Natural killer cell (primary cell): ENCODE data around the gene NOSIP. TPM values are rescaled to one million over a fixed set of nuclear protein-coding genes. Genes with fewer than 3 reads are reported as not detected.

Source experiments
- ATAC-seq, 3 donors: fragments of 150-1000 bp in 2 of 3; fragments of 200-7000 bp in 1 of 3; cut with Tn5 transposase; 1 replicate in 1 of 3; 2 replicates in 2 of 3; pipeline ENCODE4 v1.10.0; 2021; ENCODE audit warnings: mild to moderate bottlenecking in 2 of 3, moderate library complexity in 2 of 3
- DNase-seq, 2 donors: peaks; one replicate each; pipeline versions ENCODE4 v3.0.0 to v3.0.0-alpha.2; 2013 to 2021; ENCODE audit warnings: mixed read lengths in 1 of 2
- H3K27ac ChIP-seq: one replicate; pipeline ENCODE4 v1.5.1; 2013; ENCODE audit warnings: mild to moderate bottlenecking, low read length
- H3K27me3 ChIP-seq: one replicate; pipeline ENCODE4 v1.6.1; 2013; ENCODE audit warnings: low read length; ENCODE audit not compliant: control insufficient read depth, insufficient read depth
- H3K36me3 ChIP-seq: one replicate; pipeline ENCODE4 v1.6.1; 2013; ENCODE audit warnings: low read length; ENCODE audit not compliant: control insufficient read depth, insufficient read depth
- H3K4me1 ChIP-seq: one replicate; pipeline ENCODE4 v1.6.1; 2013; ENCODE audit warnings: low read length; ENCODE audit not compliant: control insufficient read depth, insufficient read depth
- H3K4me3 ChIP-seq: one replicate; pipeline ENCODE4 v1.5.1; 2013; ENCODE audit warnings: low read length
- H3K9me3 ChIP-seq: one replicate; pipeline ENCODE4 v1.6.1; 2013; ENCODE audit warnings: low read length; ENCODE audit not compliant: control insufficient read depth, insufficient read depth
- H3K27ac Mint-ChIP-seq, 2 donors: one replicate each; pipeline ENCODE4 v1.8.0; 2022; ENCODE audit warnings: mild to moderate bottlenecking in 2 of 2, mixed read lengths in 2 of 2, moderate library complexity in 1 of 2
- H3K27me3 Mint-ChIP-seq, 2 donors: one replicate each; pipeline ENCODE4 v1.8.0; 2022; ENCODE audit warnings: low read depth in 2 of 2, mixed read lengths in 2 of 2
- H3K36me3 Mint-ChIP-seq: one replicate; pipeline ENCODE4 v1.8.0; 2022; ENCODE audit warnings: mixed read lengths
- H3K4me1 Mint-ChIP-seq, 2 donors: one replicate each; pipeline ENCODE4 v1.8.0; 2022; ENCODE audit warnings: mixed read lengths in 2 of 2
- H3K4me3 Mint-ChIP-seq: one replicate; pipeline ENCODE4 v1.8.0; 2022; ENCODE audit warnings: mild to moderate bottlenecking, moderate library complexity, mixed read lengths
- H3K9me3 Mint-ChIP-seq, 2 donors: one replicate each; pipeline ENCODE4 v1.8.0; 2022; ENCODE audit warnings: mixed read lengths in 2 of 2
- WGBS: methylation state at CpG from one replicate; pipeline ENCODE4 v1.1.7; 2013; ENCODE audit warnings: missing lambda C conversion rate; ENCODE audit not compliant: insufficient coverage; 5-methylcytosine and 5-hydroxymethylcytosine counted together
- intact Hi-C: fragments of 100-400 bp; cut with micrococcal nuclease; formaldehyde crosslinking; loops from one replicate; pipeline ENCODE4 v1.14.2; 2022
- total RNA-seq, 4 donors: library from RNA; stranded (reverse); fragments of 120-200 nt in 1 of 4; gene quantifications; one replicate each; pipeline versions ENCODE4 v1.2.3 to v1.2.4, GENCODE V29; 2013 to 2022
- TF ChIP-seq, protein P1 (sequence below): fragments of 200-600 bp; IDR thresholded peaks from one replicate; pipeline ENCODE4 v1.8.0; 2022; ENCODE audit warnings: antibody characterized with exemption

The NOSIP gene
- total RNA-seq, 3 donors from 2014 or later (not counting 1 experiment from before 2014, with no cell fraction given) = 46.7 to 63.6 (median 59.8) TPM

DNA sequence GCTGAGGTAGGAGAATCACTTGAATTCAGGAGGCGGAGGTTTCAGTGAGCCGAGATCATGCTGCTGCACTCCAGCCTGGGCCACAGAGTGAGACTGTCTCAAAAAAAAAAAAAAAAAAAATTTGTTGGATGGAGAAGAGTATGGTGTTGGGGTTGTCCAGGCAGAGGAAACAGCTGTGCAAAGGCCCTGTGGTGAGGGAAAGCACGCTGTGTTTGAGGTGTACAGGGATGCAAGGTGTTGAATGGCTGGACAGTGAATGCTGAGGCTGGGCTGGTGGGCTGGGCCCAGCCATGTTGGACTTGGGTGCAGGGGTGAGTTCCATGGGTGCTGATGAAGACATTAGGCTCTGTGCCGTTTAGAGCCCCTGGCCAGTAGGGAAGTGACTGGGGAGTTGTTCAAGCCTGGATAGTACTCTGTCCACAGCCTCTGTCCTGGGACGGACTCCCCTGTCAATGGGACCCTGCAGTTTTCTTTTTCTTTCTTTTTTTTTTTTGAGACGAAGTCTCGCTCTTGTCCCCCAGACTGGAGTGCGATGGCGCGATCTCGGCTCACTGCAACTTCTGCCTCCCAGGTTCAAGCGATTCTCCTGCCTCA, 29.2 kb upstream of the NOSIP start:
- H3K4me1 ChIP-seq = peaks cover 22% of the 10 kb centered on the region
- Mint-ChIP-seq H3K27me3 (no peaks in the 10 kb centered on the region), H3K4me3 (no peak overlapping the region), H3K4me1 (peaks cover 13 to 21% of the 10 kb centered on the region in 2 donors), H3K36me3 (no peaks in the 10 kb centered on the region), H3K9me3 (no peaks in the 10 kb centered on the region), H3K27ac (no peak overlapping the region)
- no peaks in the 10 kb centered on the region for H3K9me3 ChIP-seq
- 94% methylated on average over 11 of the region's 12 CpGs for WGBS
- ATAC-seq (no peak), DNase-seq (no peak)
- intact Hi-C loops = no loop called here
- H3K27me3 ChIP-seq = no peaks in the 10 kb centered on the region
- TF ChIP-seq, protein P1, sequence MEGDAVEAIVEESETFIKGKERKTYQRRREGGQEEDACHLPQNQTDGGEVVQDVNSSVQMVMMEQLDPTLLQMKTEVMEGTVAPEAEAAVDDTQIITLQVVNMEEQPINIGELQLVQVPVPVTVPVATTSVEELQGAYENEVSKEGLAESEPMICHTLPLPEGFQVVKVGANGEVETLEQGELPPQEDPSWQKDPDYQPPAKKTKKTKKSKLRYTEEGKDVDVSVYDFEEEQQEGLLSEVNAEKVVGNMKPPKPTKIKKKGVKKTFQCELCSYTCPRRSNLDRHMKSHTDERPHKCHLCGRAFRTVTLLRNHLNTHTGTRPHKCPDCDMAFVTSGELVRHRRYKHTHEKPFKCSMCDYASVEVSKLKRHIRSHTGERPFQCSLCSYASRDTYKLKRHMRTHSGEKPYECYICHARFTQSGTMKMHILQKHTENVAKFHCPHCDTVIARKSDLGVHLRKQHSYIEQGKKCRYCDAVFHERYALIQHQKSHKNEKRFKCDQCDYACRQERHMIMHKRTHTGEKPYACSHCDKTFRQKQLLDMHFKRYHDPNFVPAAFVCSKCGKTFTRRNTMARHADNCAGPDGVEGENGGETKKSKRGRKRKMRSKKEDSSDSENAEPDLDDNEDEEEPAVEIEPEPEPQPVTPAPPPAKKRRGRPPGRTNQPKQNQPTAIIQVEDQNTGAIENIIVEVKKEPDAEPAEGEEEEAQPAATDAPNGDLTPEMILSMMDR = no peak
- H3K27ac ChIP-seq = no peak overlapping the region
- no peak overlapping the region for H3K4me3 ChIP-seq
- peaks cover 36% of the 10 kb centered on the region for H3K36me3 ChIP-seq

DNA sequence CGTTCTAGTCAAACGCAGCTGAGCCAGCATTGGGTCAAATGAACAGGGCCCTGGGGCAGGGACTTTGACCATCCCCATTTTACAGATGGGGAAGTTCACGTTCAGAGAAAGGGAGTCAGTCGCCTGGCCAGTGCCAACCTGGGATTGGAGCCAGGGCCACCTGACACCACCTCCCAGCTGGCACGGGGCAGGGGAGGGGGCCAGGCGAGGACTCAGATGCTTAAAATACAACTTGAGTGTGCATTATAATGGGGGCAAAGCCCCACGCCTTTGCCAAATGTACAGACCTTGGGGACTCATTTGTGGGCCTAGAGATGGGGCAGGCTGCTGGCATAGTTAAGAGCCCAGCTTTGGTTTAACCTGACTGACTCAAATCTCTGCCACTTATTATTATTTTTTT, 25.2 kb upstream of the NOSIP start:
- H3K4me3 ChIP-seq = no peak overlapping the region
- no peak for DNase-seq
- ATAC-seq = no peak
- no peaks in the 10 kb centered on the region for H3K27me3 ChIP-seq
- H3K36me3 ChIP-seq = peaks cover 44% of the 10 kb centered on the region
- H3K27me3 Mint-ChIP-seq = no peaks in the 10 kb centered on the region
- no peaks in the 10 kb centered on the region for H3K9me3 ChIP-seq
- TF ChIP-seq, protein P1 = no peak
- no peaks in the 10 kb centered on the region for H3K9me3 Mint-ChIP-seq
- no peaks in the 10 kb centered on the region for H3K36me3 Mint-ChIP-seq
- H3K27ac Mint-ChIP-seq = no peak overlapping the region
- intact Hi-C loops = no loop called here
- no peak overlapping the region for H3K4me3 Mint-ChIP-seq
- 90% methylated on average over 7 of the region's 7 CpGs for WGBS
- peaks cover 0 to 7% of the 10 kb centered on the region in 2 donors for H3K4me1 Mint-ChIP-seq
- H3K4me1 ChIP-seq = no peaks in the 10 kb centered on the region
- no peak overlapping the region for H3K27ac ChIP-seq

DNA sequence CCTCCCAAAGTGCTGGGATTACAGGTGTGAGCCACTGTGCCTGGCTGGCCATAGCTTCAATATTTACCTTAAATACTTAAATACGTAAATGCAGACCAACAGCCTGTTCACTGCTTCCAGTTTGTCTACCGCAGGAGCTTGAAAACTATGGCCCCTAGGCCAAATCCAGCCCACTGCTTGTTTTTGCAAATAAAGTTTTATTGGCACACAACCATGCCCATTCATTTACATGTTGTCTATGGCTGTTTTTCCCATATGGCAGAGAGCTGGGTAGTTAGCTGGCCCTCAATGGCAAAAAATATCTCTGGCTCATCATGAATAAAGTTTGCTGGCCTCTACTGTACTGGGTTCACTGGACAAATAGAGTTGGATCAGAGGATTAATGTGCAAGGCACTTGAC, 22.4 kb upstream of the NOSIP start:
- Mint-ChIP-seq H3K27me3 (no peaks in the 10 kb centered on the region), H3K36me3 (no peaks in the 10 kb centered on the region), H3K4me1 (peaks cover 5 to 13% of the 10 kb centered on the region in 2 donors), H3K27ac (no peak overlapping the region), H3K4me3 (no peak overlapping the region), H3K9me3 (no peaks in the 10 kb centered on the region)
- intact Hi-C loops = no loop called here
- no peaks in the 10 kb centered on the region for H3K27me3 ChIP-seq
- ATAC-seq (no peak), DNase-seq (no peak)
- peaks cover 45% of the 10 kb centered on the region for H3K36me3 ChIP-seq
- WGBS = 95% methylated on average over 2 of the region's 2 CpGs
- no peaks in the 10 kb centered on the region for H3K4me1 ChIP-seq
- no peak overlapping the region for H3K27ac ChIP-seq
- no peak overlapping the region for H3K4me3 ChIP-seq
- no peaks in the 10 kb centered on the region for H3K9me3 ChIP-seq
- TF ChIP-seq, protein P1 = no peak

DNA sequence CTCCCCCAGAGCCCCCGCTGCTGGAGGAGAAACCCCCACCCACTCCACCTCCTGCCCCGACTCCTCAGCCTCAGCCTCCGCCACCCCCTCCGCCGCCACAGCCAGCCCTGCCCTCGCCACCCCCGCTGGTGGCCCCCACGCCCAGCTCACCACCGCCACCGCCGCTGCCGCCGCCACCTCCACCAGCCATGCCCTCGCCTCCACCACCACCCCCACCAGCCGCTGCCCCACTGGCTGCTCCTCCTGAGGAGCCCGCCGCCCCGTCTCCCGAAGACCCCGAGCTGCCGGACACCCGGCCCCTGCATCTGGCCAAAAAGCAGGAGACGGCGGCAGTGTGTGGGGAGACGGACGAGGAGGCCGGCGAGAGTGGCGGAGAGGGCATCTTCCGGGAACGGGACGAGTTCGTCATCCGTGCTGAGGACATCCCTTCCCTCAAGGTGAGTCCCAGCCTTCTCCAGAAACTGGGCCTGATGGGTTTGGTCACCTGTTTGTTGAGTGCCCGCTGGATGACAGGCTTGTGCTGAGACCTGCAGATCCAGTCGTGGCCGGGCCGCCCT, 21.2 kb upstream of the NOSIP start:
- TF ChIP-seq, protein P1 = no peak
- Histone ChIP-seq H3K27ac (no peak overlapping the region), H3K27me3 (no peaks in the 10 kb centered on the region), H3K36me3 (peaks cover 43% of the 10 kb centered on the region), H3K9me3 (no peaks in the 10 kb centered on the region), H3K4me1 (no peaks in the 10 kb centered on the region), H3K4me3 (no peak overlapping the region)
- H3K4me1 Mint-ChIP-seq = peaks cover 5 to 13% of the 10 kb centered on the region in 2 donors
- H3K9me3 Mint-ChIP-seq = no peaks in the 10 kb centered on the region
- H3K27ac Mint-ChIP-seq = no peak overlapping the region
- ATAC-seq (no peak), DNase-seq (no peak)
- H3K36me3 Mint-ChIP-seq = no peaks in the 10 kb centered on the region
- H3K27me3 Mint-ChIP-seq = no peaks in the 10 kb centered on the region
- no peak overlapping the region for H3K4me3 Mint-ChIP-seq
- intact Hi-C loops = no loop called here
- 92% methylated on average over 33 of the region's 38 CpGs for WGBS
